ENCODE measurements around the gene C16orf74.

The C16orf74 gene

DNA sequence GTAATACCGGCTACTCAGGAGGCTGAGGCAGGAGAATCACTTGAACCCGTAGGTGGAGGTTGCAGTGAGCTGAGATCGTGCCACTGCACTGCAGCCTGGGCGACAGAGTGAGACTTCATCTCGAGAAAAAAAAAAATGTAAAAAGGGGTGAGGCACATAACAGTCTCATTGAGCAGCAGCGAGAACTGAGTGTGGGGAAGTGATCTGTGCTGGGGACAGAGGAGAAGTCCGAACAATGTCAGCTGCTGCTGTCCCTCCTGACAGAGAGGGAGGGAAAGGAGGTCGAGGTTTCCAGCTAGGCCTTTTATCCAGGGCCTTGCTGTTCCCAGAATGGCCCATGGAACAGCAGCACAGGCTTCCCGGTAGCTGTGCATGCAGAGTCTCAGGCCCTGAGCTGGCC is 14.0 kb downstream of the C16orf74 start:
- no peak overlapping the region for H3K18ac ChIP-seq (ENCODE audit: low read length)
- H3K79me2 ChIP-seq (ENCODE audit: control insufficient read depth, insufficient read depth, low read length): no peaks in the 10 kb centered on the region
- no peaks in the 10 kb centered on the region for H3K79me1 ChIP-seq (ENCODE audit: low read length)
- H3K27me3 ChIP-seq (ENCODE audit: insufficient read depth, low read length, poor library complexity): no peaks in the 10 kb centered on the region
- H3K56ac ChIP-seq (ENCODE audit: low read length): no peak overlapping the region
- WGBS (ENCODE audit: extremely low coverage, insufficient coverage, low lambda C conversion rate): no CpG with 5 or more reads among the region's 9 CpGs
- H3K4ac ChIP-seq (ENCODE audit: low read depth, low read length): no peak overlapping the region
- DNase-seq: no peak
- H4K5ac ChIP-seq (ENCODE audit: low read length): no peak overlapping the region
- peaks cover 4% of the 10 kb centered on the region for H3K4me1 ChIP-seq (ENCODE audit: control insufficient read depth, low read depth, low read length)
- no peak overlapping the region for H3K23ac ChIP-seq (ENCODE audit: low read length)
- H3K9ac ChIP-seq (ENCODE audit: low read length): no peak overlapping the region
- no peak overlapping the region for H3K4me3 ChIP-seq (ENCODE audit: low read length)
- H3K4me2 ChIP-seq (ENCODE audit: low read length): no peak overlapping the region
- no peak overlapping the region for H2BK120ac ChIP-seq (ENCODE audit: low read depth, low read length)
- H2AK5ac ChIP-seq (ENCODE audit: low read length): no peak overlapping the region
- no peak overlapping the region for H2BK5ac ChIP-seq (ENCODE audit: low read length)
- no peak overlapping the region for H3K27ac ChIP-seq (ENCODE audit: low read depth, low read length)
- no peak overlapping the region for H2BK15ac ChIP-seq (replicated peaks; ENCODE audit: low read depth)
- H3K36me3 ChIP-seq (ENCODE audit: control insufficient read depth, insufficient read depth, low read length): no peaks in the 10 kb centered on the region
- H4K8ac ChIP-seq (ENCODE audit: low read depth, low read length): no peak overlapping the region

DNA sequence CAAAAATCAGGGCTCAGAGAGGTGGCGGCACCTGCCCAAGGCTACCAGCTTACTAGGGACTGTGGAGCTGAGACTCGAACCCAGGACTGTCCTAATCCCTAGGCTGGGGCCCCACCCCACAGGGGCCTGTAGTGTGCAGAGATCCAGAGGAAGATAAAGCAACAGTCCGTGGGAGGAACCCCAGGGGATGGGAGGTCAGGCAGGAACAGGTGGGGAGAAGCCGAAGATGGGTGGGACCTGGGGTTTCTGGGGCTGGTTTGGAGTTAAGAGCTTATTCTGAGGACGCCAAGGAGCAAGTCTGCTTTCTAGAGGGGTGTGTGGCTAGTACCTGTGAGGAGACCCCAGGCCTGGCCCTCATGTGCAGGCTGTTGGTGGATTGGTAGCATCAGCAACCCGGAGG is 14.9 kb downstream of the C16orf74 start:
- H2BK15ac ChIP-seq (replicated peaks; ENCODE audit: low read depth): no peak overlapping the region
- H2AK5ac ChIP-seq (ENCODE audit: low read length): no peak overlapping the region
- no peaks in the 10 kb centered on the region for H3K27me3 ChIP-seq (ENCODE audit: insufficient read depth, low read length, poor library complexity)
- H3K18ac ChIP-seq (ENCODE audit: low read length): no peak overlapping the region
- H3K4me2 ChIP-seq (ENCODE audit: low read length): no peak overlapping the region
- H3K36me3 ChIP-seq (ENCODE audit: control insufficient read depth, insufficient read depth, low read length): no peaks in the 10 kb centered on the region
- H3K79me1 ChIP-seq (ENCODE audit: low read length): no peaks in the 10 kb centered on the region
- H3K56ac ChIP-seq (ENCODE audit: low read length): no peak overlapping the region
- no peak overlapping the region for H2BK120ac ChIP-seq (ENCODE audit: low read depth, low read length)
- H4K8ac ChIP-seq (ENCODE audit: low read depth, low read length): no peak overlapping the region
- H2BK5ac ChIP-seq (ENCODE audit: low read length): no peak overlapping the region
- H3K79me2 ChIP-seq (ENCODE audit: control insufficient read depth, insufficient read depth, low read length): no peaks in the 10 kb centered on the region
- H3K4me1 ChIP-seq (ENCODE audit: control insufficient read depth, low read depth, low read length): peaks cover 4% of the 10 kb centered on the region
- H3K27ac ChIP-seq (ENCODE audit: low read depth, low read length): no peak overlapping the region
- no peak overlapping the region for H3K9ac ChIP-seq (ENCODE audit: low read length)
- no peak overlapping the region for H3K23ac ChIP-seq (ENCODE audit: low read length)
- no peak for DNase-seq
- no peak overlapping the region for H3K4ac ChIP-seq (ENCODE audit: low read depth, low read length)
- WGBS (ENCODE audit: extremely low coverage, insufficient coverage, low lambda C conversion rate): no CpG with 5 or more reads among the region's 6 CpGs
- no peak overlapping the region for H3K4me3 ChIP-seq (ENCODE audit: low read length)
- no peak overlapping the region for H4K5ac ChIP-seq (ENCODE audit: low read length)

DNA sequence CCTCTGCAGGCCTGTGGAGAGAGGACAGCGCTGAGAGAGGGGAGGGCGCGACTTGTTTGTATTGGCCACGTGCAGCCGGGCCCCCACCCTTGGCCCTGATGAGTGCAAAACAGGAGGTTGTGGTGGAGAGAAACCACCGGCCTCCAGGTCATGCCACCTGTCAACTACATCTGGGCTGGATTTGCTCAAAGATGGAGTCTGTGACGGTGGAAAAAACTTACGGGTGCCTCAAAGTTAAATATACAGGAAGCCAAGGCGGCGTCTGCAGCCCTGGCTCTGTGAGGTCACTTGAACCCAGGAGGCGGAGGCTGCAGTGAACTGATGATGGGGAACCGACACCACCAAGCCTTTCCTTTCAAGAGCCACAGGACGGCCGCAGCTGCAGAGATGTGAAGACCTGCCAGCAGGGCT is 15.7 kb downstream of the C16orf74 start:
- H3K27me3 ChIP-seq (ENCODE audit: insufficient read depth, low read length, poor library complexity): no peaks in the 10 kb centered on the region
- no peak overlapping the region for H3K27ac ChIP-seq (ENCODE audit: low read depth, low read length)
- H3K4me2 ChIP-seq (ENCODE audit: low read length): no peak overlapping the region
- WGBS (ENCODE audit: extremely low coverage, insufficient coverage, low lambda C conversion rate): no CpG with 5 or more reads among the region's 14 CpGs
- no peak overlapping the region for H3K23ac ChIP-seq (ENCODE audit: low read length)
- no peak overlapping the region for H4K8ac ChIP-seq (ENCODE audit: low read depth, low read length)
- no peak overlapping the region for H2AK5ac ChIP-seq (ENCODE audit: low read length)
- H2BK120ac ChIP-seq (ENCODE audit: low read depth, low read length): no peak overlapping the region
- H3K36me3 ChIP-seq (ENCODE audit: control insufficient read depth, insufficient read depth, low read length): no peaks in the 10 kb centered on the region
- H2BK15ac ChIP-seq (replicated peaks; ENCODE audit: low read depth): no peak overlapping the region
- H3K79me1 ChIP-seq (ENCODE audit: low read length): no peaks in the 10 kb centered on the region
- H3K79me2 ChIP-seq (ENCODE audit: control insufficient read depth, insufficient read depth, low read length): no peaks in the 10 kb centered on the region
- no peak overlapping the region for H3K18ac ChIP-seq (ENCODE audit: low read length)
- H2BK5ac ChIP-seq (ENCODE audit: low read length): no peak overlapping the region
- H3K4me1 ChIP-seq (ENCODE audit: control insufficient read depth, low read depth, low read length): peaks cover 4% of the 10 kb centered on the region
- H3K9ac ChIP-seq (ENCODE audit: low read length): no peak overlapping the region
- H4K5ac ChIP-seq (ENCODE audit: low read length): no peak overlapping the region
- DNase-seq: no peak
- H3K4me3 ChIP-seq (ENCODE audit: low read length): no peak overlapping the region
- no peak overlapping the region for H3K56ac ChIP-seq (ENCODE audit: low read length)
- no peak overlapping the region for H3K4ac ChIP-seq (ENCODE audit: low read depth, low read length)

DNA sequence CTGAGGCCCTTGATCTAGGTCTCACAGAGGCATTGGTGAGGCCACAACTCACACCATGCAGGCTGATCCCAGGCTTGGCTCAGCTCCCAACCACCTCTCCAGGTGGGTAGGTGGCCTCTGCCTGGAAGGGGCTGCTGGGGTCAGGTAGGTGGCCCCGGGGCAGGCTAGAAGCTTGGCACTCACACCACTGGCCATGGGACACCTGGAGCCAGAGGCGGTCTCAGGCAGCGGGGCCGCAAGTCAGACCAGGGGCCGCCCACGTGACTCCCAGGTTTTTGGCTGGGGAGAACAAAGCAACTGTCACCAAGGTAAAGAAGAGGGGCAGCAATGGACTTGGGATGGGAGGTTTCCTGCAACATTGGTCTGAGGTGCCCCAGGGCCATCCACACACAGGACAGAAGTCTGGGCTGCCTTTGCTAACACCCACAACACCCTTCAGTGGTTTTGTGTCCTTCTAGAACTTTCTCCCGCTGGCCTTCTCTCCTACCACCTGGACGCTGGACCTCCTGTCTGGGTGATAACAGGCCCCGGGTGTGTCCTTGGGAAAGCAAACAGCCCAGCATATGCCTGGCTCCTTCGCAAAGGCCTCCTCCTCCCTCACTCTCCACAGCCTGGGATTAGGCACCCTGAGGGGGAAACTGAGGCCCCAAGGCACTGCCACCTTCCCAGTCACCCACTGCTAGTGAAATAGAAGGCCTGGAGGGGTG is 16.4 kb downstream of the C16orf74 start:
- Histone ChIP-seq H3K79me2 (ENCODE audit: control insufficient read depth, insufficient read depth, low read length) (no peaks in the 10 kb centered on the region), H3K18ac (ENCODE audit: low read length) (no peak overlapping the region), H3K4me2 (ENCODE audit: low read length) (no peak overlapping the region), H2AK5ac (ENCODE audit: low read length) (no peak overlapping the region), H4K8ac (ENCODE audit: low read depth, low read length) (no peak overlapping the region), H3K4me1 (ENCODE audit: control insufficient read depth, low read depth, low read length) (peaks cover 4% of the 10 kb centered on the region), H2BK5ac (ENCODE audit: low read length) (peak overlapping the region; percentile 65), H2BK15ac (replicated peaks; ENCODE audit: low read depth) (no peak overlapping the region), H3K36me3 (ENCODE audit: control insufficient read depth, insufficient read depth, low read length) (no peaks in the 10 kb centered on the region), H3K4me3 (ENCODE audit: low read length) (no peak overlapping the region), H3K56ac (ENCODE audit: low read length) (peak overlapping the region; percentile 56), H4K5ac (ENCODE audit: low read length) (no peak overlapping the region), H3K79me1 (ENCODE audit: low read length) (no peaks in the 10 kb centered on the region), H3K27ac (ENCODE audit: low read depth, low read length) (peak overlapping the region; percentile 14), H3K27me3 (ENCODE audit: insufficient read depth, low read length, poor library complexity) (no peaks in the 10 kb centered on the region), H2BK120ac (ENCODE audit: low read depth, low read length) (no peak overlapping the region), H3K23ac (ENCODE audit: low read length) (no peak overlapping the region), H3K4ac (ENCODE audit: low read depth, low read length) (no peak overlapping the region), H3K9ac (ENCODE audit: low read length) (no peak overlapping the region)
- DNase-seq: no peak
- WGBS (ENCODE audit: extremely low coverage, insufficient coverage, low lambda C conversion rate): no CpG with 5 or more reads among the region's 10 CpGs

DNA sequence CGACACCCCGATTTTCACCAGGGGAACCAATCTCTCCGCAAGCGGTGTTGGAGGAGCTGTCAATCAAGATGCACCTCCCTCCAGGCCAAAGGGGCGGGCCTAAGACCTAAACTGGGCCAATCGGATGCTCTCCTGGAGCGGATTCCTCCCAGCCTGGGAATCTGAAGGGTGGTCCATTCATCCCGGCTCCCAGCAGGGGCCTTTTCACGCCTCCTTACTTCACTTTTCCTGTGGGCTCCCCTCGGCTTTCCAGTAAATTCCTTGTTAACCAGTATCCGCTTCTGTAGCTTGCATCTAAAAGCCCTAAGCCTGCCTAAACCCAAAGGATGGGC is 17.1 kb downstream of the C16orf74 start:
- no CpG with 5 or more reads among the region's 11 CpGs for WGBS (ENCODE audit: extremely low coverage, insufficient coverage, low lambda C conversion rate)
- no peaks in the 10 kb centered on the region for H3K79me2 ChIP-seq (ENCODE audit: control insufficient read depth, insufficient read depth, low read length)
- no peak overlapping the region for H3K4ac ChIP-seq (ENCODE audit: low read depth, low read length)

More for the DNA sequence above, 17.1 kb downstream of the C16orf74 start:
- Histone ChIP-seq H3K9ac (ENCODE audit: low read length) (no peak overlapping the region), H4K5ac (ENCODE audit: low read length) (no peak overlapping the region), H2BK5ac (ENCODE audit: low read length) (no peak overlapping the region), H3K27ac (ENCODE audit: low read depth, low read length) (no peak overlapping the region), H3K18ac (ENCODE audit: low read length) (no peak overlapping the region), H3K56ac (ENCODE audit: low read length) (peak overlapping the region; percentile 56), H3K36me3 (ENCODE audit: control insufficient read depth, insufficient read depth, low read length) (no peaks in the 10 kb centered on the region), H3K27me3 (ENCODE audit: insufficient read depth, low read length, poor library complexity) (no peaks in the 10 kb centered on the region), H2AK5ac (ENCODE audit: low read length) (no peak overlapping the region), H3K4me2 (ENCODE audit: low read length) (no peak overlapping the region), H2BK120ac (ENCODE audit: low read depth, low read length) (no peak overlapping the region), H3K4me3 (ENCODE audit: low read length) (no peak overlapping the region), H2BK15ac (replicated peaks; ENCODE audit: low read depth) (no peak overlapping the region), H4K8ac (ENCODE audit: low read depth, low read length) (no peak overlapping the region), H3K79me1 (ENCODE audit: low read length) (no peaks in the 10 kb centered on the region), H3K23ac (ENCODE audit: low read length) (no peak overlapping the region), H3K4me1 (ENCODE audit: control insufficient read depth, low read depth, low read length) (peaks cover 4% of the 10 kb centered on the region)
- DNase-seq: peak; percentile 95

Data from mesendoderm (in vitro differentiated cells).